DMS79 treated with DMSO at 0.1 percent for 48 hours (cell line): Measurements from ENCODE around the gene GGTLC2.

Source experiments
- DNase-seq: peaks from one replicate; lab custom pipeline; 2025; lab: John Stamatoyannopoulos, UW

The GGTLC2 gene

DNA sequence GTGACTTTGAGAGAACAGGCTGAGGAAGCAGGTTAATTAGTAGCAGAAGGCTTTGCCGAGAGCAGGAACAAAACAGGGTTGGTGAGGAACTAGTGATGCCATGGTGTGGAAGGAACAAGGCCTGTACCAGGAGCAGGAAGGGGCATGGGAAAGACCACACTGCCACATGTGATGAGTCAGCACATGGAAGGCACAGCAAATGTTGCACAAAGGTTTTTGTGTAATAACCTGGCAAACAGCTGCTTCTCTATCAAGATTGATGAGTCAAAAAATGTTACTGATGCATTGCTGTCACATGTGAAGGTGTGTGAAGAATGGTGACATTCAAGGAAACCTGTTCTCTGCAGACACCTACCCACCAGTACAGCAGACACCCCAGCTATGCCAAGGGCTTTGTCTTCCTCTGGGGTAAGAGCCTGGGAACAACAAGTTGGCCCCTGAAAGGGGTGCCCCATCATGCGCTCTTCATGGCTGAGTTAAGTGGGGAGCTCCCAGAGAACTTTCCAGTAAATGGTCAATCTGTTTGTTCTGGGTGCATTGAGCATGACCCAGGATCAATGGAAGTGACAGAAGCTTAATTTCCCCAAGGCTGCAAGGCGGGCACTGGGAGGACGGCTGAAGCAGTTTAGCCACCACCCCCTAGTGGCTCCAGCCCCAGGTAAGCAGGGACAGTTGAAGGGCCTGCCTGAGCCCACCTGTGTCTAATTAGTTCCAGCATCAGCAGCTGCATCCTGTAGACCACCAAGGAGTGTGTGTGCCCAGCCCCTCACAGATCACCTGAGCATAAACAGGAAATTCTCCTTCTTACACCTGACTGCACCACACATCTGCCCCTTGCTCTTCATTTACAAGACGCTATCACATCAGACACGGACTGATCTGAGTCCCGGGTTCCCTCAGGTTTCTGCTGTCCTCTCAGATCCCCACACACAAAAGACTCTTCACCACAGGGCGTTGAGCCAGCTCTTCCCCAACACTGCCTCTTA lies 47.6 kb downstream of the GGTLC2 start:
- DNase-seq = no peak

DNA sequence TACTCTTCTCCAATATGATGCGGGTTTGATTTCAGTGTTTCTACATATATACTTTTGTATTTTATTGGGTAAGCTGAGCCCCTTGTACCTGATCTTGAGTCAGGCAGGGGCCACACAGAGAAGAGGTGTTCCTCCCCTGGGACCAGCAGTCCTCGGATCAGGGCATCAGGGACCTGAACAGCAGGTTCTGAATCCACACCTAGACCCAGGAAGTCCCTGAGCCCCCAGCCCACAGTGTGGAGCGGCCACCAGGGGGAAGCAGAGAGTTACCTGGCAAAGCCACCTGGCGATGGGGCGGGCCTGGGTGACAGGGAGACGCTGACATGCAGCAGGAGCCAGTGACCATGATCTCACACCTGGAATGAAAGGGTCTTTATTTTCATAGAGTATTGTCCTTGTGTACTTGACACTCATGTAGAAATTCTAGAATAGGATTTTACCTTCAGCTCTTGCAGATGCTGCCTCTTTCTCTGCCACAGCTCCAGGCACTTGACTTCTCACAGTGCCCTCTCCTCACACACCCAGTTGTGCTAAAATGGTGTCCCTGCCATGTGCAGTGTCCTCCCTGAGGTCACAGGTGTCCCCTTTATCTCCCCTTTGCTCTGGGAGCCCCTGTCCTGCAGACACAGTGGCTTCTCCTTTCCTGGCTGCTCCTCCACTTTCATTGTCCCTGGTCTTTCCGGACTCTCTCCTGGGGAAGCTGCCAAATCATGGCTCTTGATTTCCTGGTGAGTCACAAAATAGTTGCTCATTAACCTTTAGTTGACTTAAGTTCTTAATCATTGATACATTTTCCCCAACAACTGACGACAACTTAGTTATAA lies 48.5 kb downstream of the GGTLC2 start:
- peak; percentile 21 for DNase-seq

DNA sequence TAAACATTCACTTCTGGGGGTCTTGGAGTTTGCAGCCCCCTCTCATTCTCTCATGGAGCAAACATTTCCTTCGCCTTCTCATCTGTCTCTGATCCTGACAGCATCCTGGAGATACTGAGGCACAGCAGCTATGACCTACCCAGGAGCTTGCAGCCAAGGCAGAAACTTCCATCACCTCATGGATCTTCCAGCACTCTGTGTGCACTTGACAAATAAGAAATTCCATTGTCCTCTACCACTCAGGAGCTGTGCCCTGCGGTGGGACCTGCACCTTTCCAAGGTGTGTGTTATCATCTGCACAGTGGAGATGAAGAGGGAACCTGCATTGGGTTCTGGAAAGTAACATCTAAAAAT lies 49.1 kb downstream of the GGTLC2 start:
- no peak for DNase-seq

DNA sequence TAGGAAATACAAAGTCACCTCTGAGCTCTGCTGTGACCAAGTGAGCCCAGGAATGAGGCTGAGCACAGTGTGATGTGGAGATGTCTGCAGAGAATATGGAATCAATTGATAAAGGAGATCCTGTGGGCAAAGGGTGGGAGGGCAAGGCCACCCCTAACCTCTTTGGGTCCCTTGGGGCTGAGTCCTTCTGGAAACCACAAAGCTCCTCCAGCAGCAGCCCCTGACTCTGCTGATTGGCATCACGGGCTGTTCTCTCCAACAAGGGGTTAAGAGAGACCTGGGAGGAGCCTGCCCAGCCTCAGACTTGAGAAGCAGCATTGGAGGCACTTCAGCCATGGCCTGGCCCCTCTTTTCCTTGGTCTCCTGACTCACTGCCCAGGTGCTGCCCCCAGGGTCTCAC lies 49.7 kb downstream of the GGTLC2 start:
- DNase-seq = no peak

DNA sequence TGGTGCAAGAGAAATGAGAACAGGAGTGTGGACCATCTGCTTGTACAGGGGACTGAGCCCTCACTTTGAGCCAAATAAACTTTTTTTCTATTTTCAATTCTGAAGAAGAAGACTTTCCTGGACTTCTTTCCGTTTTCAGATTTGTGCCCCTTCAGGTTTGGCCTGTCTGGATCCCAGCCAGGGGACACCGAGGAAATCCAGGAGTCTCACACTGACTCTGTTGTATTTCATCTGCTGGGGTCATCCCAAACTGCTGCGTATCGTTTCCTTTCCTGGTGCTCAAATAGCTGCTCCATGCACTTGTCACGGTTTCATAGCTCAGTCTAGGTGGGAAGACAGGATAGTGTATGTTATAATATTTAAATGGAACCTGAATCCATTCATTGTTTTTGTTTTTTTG lies 51.7 kb downstream of the GGTLC2 start:
- no peak for DNase-seq
